Natural killer cell (primary cell): ENCODE measurements around the gene FAM168B. TPM values are rescaled to one million over a fixed set of nuclear protein-coding genes. Genes with fewer than 3 reads are reported as not detected.

Experiments used
- ATAC-seq, 3 donors: fragments of 150-1000 bp in 2 of 3; fragments of 200-7000 bp in 1 of 3; cut with Tn5 transposase; 1 replicate in 1 of 3; 2 replicates in 2 of 3; pipeline ENCODE4 v1.10.0; 2021; ENCODE audit warnings: mild to moderate bottlenecking in 2 of 3, moderate library complexity in 2 of 3
- DNase-seq, 2 donors: peaks; one replicate each; pipeline versions ENCODE4 v3.0.0 to v3.0.0-alpha.2; 2013 to 2021; ENCODE audit warnings: mixed read lengths in 1 of 2
- H3K27ac ChIP-seq: one replicate; pipeline ENCODE4 v1.5.1; 2013; ENCODE audit warnings: mild to moderate bottlenecking, low read length
- H3K27me3 ChIP-seq: one replicate; pipeline ENCODE4 v1.6.1; 2013; ENCODE audit warnings: low read length; ENCODE audit not compliant: control insufficient read depth, insufficient read depth
- H3K36me3 ChIP-seq: one replicate; pipeline ENCODE4 v1.6.1; 2013; ENCODE audit warnings: low read length; ENCODE audit not compliant: control insufficient read depth, insufficient read depth
- H3K4me1 ChIP-seq: one replicate; pipeline ENCODE4 v1.6.1; 2013; ENCODE audit warnings: low read length; ENCODE audit not compliant: control insufficient read depth, insufficient read depth
- H3K4me3 ChIP-seq: one replicate; pipeline ENCODE4 v1.5.1; 2013; ENCODE audit warnings: low read length
- H3K9me3 ChIP-seq: one replicate; pipeline ENCODE4 v1.6.1; 2013; ENCODE audit warnings: low read length; ENCODE audit not compliant: control insufficient read depth, insufficient read depth
- H3K27ac Mint-ChIP-seq, 2 donors: one replicate each; pipeline ENCODE4 v1.8.0; 2022; ENCODE audit warnings: mild to moderate bottlenecking in 2 of 2, mixed read lengths in 2 of 2, moderate library complexity in 1 of 2
- H3K27me3 Mint-ChIP-seq, 2 donors: one replicate each; pipeline ENCODE4 v1.8.0; 2022; ENCODE audit warnings: low read depth in 2 of 2, mixed read lengths in 2 of 2
- H3K36me3 Mint-ChIP-seq: one replicate; pipeline ENCODE4 v1.8.0; 2022; ENCODE audit warnings: mixed read lengths
- H3K4me1 Mint-ChIP-seq, 2 donors: one replicate each; pipeline ENCODE4 v1.8.0; 2022; ENCODE audit warnings: mixed read lengths in 2 of 2
- H3K4me3 Mint-ChIP-seq: one replicate; pipeline ENCODE4 v1.8.0; 2022; ENCODE audit warnings: mild to moderate bottlenecking, moderate library complexity, mixed read lengths
- H3K9me3 Mint-ChIP-seq, 2 donors: one replicate each; pipeline ENCODE4 v1.8.0; 2022; ENCODE audit warnings: mixed read lengths in 2 of 2
- WGBS: methylation state at CpG from one replicate; pipeline ENCODE4 v1.1.7; 2013; ENCODE audit warnings: missing lambda C conversion rate; ENCODE audit not compliant: insufficient coverage; 5-methylcytosine and 5-hydroxymethylcytosine counted together
- intact Hi-C: fragments of 100-400 bp; cut with micrococcal nuclease; formaldehyde crosslinking; loops from one replicate; pipeline ENCODE4 v1.14.2; 2022
- total RNA-seq, 4 donors: library from RNA; stranded (reverse); fragments of 120-200 nt in 1 of 4; gene quantifications; one replicate each; pipeline versions ENCODE4 v1.2.3 to v1.2.4, GENCODE V29; 2013 to 2022
- TF ChIP-seq, protein P1 (sequence below): fragments of 200-600 bp; IDR thresholded peaks from one replicate; pipeline ENCODE4 v1.8.0; 2022; ENCODE audit warnings: antibody characterized with exemption

The FAM168B gene
- total RNA-seq, 3 donors from 2014 or later (not counting 1 experiment from before 2014, with no cell fraction given), result 56.0 to 70.7 (median 65.3) TPM

GRCh38 chr2:131043199-131044074 is 49.8 kb downstream of the FAM168B start:
- H3K27ac Mint-ChIP-seq, result no peak overlapping the region
- no peak for ATAC-seq
- H3K4me1 Mint-ChIP-seq, result peaks cover 14 to 20% of the 10 kb centered on the region in 2 donors
- Histone ChIP-seq H3K4me3 (no peak overlapping the region), H3K4me1 (peaks cover 29% of the 10 kb centered on the region), H3K27ac (no peak overlapping the region), H3K9me3 (no peaks in the 10 kb centered on the region), H3K36me3 (peaks cover 12% of the 10 kb centered on the region), H3K27me3 (peaks cover 12% of the 10 kb centered on the region)
- WGBS, result 88% methylated on average over 18 of the region's 18 CpGs
- H3K27me3 Mint-ChIP-seq, result peaks cover 0 to 12% of the 10 kb centered on the region in 2 donors
- DNase-seq, result no peak
- TF ChIP-seq, protein P1, sequence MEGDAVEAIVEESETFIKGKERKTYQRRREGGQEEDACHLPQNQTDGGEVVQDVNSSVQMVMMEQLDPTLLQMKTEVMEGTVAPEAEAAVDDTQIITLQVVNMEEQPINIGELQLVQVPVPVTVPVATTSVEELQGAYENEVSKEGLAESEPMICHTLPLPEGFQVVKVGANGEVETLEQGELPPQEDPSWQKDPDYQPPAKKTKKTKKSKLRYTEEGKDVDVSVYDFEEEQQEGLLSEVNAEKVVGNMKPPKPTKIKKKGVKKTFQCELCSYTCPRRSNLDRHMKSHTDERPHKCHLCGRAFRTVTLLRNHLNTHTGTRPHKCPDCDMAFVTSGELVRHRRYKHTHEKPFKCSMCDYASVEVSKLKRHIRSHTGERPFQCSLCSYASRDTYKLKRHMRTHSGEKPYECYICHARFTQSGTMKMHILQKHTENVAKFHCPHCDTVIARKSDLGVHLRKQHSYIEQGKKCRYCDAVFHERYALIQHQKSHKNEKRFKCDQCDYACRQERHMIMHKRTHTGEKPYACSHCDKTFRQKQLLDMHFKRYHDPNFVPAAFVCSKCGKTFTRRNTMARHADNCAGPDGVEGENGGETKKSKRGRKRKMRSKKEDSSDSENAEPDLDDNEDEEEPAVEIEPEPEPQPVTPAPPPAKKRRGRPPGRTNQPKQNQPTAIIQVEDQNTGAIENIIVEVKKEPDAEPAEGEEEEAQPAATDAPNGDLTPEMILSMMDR, result no peak
- intact Hi-C loops, result no loop called here
- no peaks in the 10 kb centered on the region for H3K9me3 Mint-ChIP-seq
- H3K36me3 Mint-ChIP-seq, result no peaks in the 10 kb centered on the region
- no peak overlapping the region for H3K4me3 Mint-ChIP-seq

- intact Hi-C loops, result no loop called here
- H3K4me1 ChIP-seq, result peaks cover 29% of the 10 kb centered on the region
- no peak overlapping the region for H3K4me3 ChIP-seq
- Mint-ChIP-seq H3K27me3 (peaks cover 6 to 19% of the 10 kb centered on the region in 2 donors), H3K9me3 (no peaks in the 10 kb centered on the region), H3K36me3 (no peaks in the 10 kb centered on the region), H3K4me1 (peaks cover 10 to 17% of the 10 kb centered on the region in 2 donors), H3K4me3 (no peak overlapping the region), H3K27ac (no peak overlapping the region)
- WGBS, result 92% methylated on average over 7 of the region's 7 CpGs
- DNase-seq (no peak), ATAC-seq (no peak)
- peaks cover 4% of the 10 kb centered on the region for H3K36me3 ChIP-seq
- no peak overlapping the region for H3K27ac ChIP-seq
- no peaks in the 10 kb centered on the region for H3K9me3 ChIP-seq
- H3K27me3 ChIP-seq, result peaks cover 12% of the 10 kb centered on the region
- TF ChIP-seq, protein P1, result no peak
These were observed 51.0 kb downstream of the FAM168B start for GRCh38 chr2:131042148-131042775.

DNA sequence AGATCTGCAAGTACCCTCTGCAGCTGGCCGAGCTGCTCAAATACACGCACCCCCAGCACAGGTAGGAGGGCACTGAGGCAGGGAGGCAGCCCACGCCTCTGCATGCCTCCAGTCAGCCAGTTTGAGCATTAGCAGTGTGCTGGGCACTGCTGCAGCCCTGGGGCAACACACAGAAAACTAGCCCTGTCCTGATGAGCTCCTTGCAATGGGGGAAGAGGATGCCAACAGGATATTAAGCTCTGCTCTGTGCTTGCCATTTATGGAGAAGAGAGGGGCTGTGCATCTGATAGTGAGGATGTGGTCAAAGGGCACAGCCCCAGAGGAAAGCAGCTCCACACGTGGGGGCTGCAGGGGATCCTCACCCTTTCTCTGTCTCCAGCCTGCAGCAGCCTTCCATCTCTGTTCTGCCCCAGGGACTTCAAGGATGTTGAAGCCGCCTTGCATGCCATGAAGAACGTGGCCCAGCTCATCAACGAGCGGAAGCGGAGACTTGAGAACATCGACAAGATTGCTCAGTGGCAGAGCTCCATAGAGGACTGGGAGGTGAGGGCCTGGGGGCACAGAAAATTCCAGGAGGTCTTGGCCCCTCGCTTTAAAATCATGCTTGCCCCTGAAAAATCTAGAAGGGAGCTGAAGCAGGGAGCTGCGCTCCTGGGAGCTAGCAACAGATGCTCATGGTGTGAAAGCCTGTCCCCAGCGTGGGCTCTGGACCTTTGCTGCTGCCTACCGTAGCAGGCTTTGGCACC is 51.7 kb downstream of the FAM168B start:
- H3K27me3 Mint-ChIP-seq, result peaks cover 13 to 19% of the 10 kb centered on the region in 2 donors
- WGBS, result 78% methylated on average over 14 of the region's 14 CpGs
- no peaks in the 10 kb centered on the region for H3K36me3 Mint-ChIP-seq
- intact Hi-C loops, result no loop called here
- H3K4me3 Mint-ChIP-seq, result peak overlapping the region; percentile 68
- Histone ChIP-seq H3K36me3 (no peaks in the 10 kb centered on the region), H3K4me3 (no peak overlapping the region), H3K27ac (no peak overlapping the region), H3K4me1 (peaks cover 29% of the 10 kb centered on the region), H3K27me3 (peaks cover 12% of the 10 kb centered on the region), H3K9me3 (no peaks in the 10 kb centered on the region)
- no peaks in the 10 kb centered on the region for H3K9me3 Mint-ChIP-seq
- H3K4me1 Mint-ChIP-seq, result peaks cover 10 to 17% of the 10 kb centered on the region in 2 donors
- no peak overlapping the region for H3K27ac Mint-ChIP-seq
- ATAC-seq (no peak), DNase-seq (peak in 1 of 2 donors; percentile 27)
- TF ChIP-seq, protein P1, result no peak
